ENCODE measurements around the gene GATAD1. TPM values are rescaled to one million over a fixed set of nuclear protein-coding genes. Genes with fewer than 3 reads are reported as not detected.

The GATAD1 gene
- total and polyA plus RNA-seq, 10 of the 15 experiments (the other 5 are each of a cell fraction or from before 2014, with no cell fraction given) = 5.5 to 45.2 (median 14.2) TPM

DNA sequence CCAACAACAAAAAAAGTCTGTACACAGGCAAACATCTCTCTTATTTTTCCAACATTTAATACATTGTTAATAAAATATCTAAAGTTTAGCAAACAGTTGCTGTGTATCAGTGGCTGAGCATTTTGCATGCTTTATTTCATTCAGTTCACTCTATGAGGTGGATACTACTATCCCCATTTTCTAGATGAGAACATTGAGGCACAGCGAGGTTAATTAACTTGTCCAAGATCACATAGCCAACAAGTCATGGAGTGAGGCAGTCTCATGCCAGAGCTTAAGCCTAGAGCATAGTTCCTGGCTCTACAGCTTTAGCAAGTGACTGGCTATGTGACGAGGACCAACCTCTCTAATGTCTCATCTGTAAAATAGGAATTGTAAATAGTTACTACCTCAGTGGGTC lies 4.4 kb downstream of the GATAD1 start:
- no peak overlapping the region for H3K9ac ChIP-seq (ENCODE audit: control insufficient read depth, insufficient read depth, low read length)
- peaks cover 2 to 23% of the 10 kb centered on the region in 2 experiments for H3K36me3 ChIP-seq (ENCODE audit: control insufficient read depth in 2 of 2, insufficient read depth in 2 of 2, low read length in 1 of 2)
- H3K79me2 ChIP-seq (ENCODE audit: control insufficient read depth, insufficient read depth, low read length) = peaks cover 17% of the 10 kb centered on the region
- ChIA-PET CTCF (interaction anchor here (1.4 to 2.0 kb wide), 3 partner anchors 10 to 622 kb away, joined by 4 to 12 read pairs (median 7); no protein-coding TSS in a partner anchor), POLR2A (no interaction called here), RAD21 (ENCODE audit: unreplicated experiment) (no interaction called here), SMC1A (ENCODE audit: uncharacterized antibody, unreplicated experiment) (interaction anchor here (1.1 to 1.5 kb wide), 2 partner anchors 10 to 623 kb away, joined by 3 read pairs; no protein-coding TSS in a partner anchor)
- H3K4me2 ChIP-seq (ENCODE audit: control insufficient read depth, insufficient read depth) = no peak overlapping the region
- BruUV-seq (replicated peaks) = no TSS peak
- no peaks in the 10 kb centered on the region for H4K20me1 ChIP-seq (ENCODE audit: control insufficient read depth, insufficient read depth)
- H3K9me3 ChIP-seq (replicated peaks; ENCODE audit: control insufficient read depth, insufficient read depth, low read length) = no peaks in the 10 kb centered on the region
- no peak overlapping the region for H2AFZ ChIP-seq (ENCODE audit: control insufficient read depth, low read depth, low read length)
- in situ Hi-C loops (cut with MboI) = no loop called here
- H3K4me1 ChIP-seq (ENCODE audit: control insufficient read depth, insufficient read depth, low read length) = no peaks in the 10 kb centered on the region
- no peak for ATAC-seq
- H3K27me3 ChIP-seq (replicated peaks in 1 of 2; ENCODE audit: control insufficient read depth in 2 of 2, insufficient read depth in 2 of 2, low read length in 1 of 2) = no peaks in the 10 kb centered on the region
- TF ChIP-seq, protein P1, sequence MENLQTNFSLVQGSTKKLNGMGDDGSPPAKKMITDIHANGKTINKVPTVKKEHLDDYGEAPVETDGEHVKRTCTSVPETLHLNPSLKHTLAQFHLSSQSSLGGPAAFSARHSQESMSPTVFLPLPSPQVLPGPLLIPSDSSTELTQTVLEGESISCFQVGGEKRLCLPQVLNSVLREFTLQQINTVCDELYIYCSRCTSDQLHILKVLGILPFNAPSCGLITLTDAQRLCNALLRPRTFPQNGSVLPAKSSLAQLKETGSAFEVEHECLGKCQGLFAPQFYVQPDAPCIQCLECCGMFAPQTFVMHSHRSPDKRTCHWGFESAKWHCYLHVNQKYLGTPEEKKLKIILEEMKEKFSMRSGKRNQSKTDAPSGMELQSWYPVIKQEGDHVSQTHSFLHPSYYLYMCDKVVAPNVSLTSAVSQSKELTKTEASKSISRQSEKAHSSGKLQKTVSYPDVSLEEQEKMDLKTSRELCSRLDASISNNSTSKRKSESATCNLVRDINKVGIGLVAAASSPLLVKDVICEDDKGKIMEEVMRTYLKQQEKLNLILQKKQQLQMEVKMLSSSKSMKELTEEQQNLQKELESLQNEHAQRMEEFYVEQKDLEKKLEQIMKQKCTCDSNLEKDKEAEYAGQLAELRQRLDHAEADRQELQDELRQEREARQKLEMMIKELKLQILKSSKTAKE (IDR thresholded peaks at IDR 0.05; ENCODE audit: low read depth, poor library complexity, severe bottlenecking) = no peak
- TF ChIP-seq CBX3 (IDR thresholded peaks at IDR 0.05; ENCODE audit: borderline replicate concordance, low read depth) (no peak), SMC3 (IDR thresholded peaks at IDR 0.05; ENCODE audit: borderline replicate concordance, low read length) (no peak), SMARCA5 (IDR thresholded peaks at IDR 0.05) (no peak), POLR2AphosphoS2 (IDR thresholded peaks at IDR 0.05; ENCODE audit: low read depth, low read length) (no peak), LARP7 (IDR thresholded peaks at IDR 0.05) (no peak), SIX5 (IDR thresholded peaks at IDR 0.05; ENCODE audit: low read depth, low read length, severe bottlenecking) (no peak), ZNF24 (IDR thresholded peaks at IDR 0.05) (no peak), PAX8 (IDR thresholded peaks at IDR 0.05) (no peak), TCF7 (IDR thresholded peaks at IDR 0.05; ENCODE audit: borderline replicate concordance) (no peak)
- TF ChIP-seq, protein P2, sequence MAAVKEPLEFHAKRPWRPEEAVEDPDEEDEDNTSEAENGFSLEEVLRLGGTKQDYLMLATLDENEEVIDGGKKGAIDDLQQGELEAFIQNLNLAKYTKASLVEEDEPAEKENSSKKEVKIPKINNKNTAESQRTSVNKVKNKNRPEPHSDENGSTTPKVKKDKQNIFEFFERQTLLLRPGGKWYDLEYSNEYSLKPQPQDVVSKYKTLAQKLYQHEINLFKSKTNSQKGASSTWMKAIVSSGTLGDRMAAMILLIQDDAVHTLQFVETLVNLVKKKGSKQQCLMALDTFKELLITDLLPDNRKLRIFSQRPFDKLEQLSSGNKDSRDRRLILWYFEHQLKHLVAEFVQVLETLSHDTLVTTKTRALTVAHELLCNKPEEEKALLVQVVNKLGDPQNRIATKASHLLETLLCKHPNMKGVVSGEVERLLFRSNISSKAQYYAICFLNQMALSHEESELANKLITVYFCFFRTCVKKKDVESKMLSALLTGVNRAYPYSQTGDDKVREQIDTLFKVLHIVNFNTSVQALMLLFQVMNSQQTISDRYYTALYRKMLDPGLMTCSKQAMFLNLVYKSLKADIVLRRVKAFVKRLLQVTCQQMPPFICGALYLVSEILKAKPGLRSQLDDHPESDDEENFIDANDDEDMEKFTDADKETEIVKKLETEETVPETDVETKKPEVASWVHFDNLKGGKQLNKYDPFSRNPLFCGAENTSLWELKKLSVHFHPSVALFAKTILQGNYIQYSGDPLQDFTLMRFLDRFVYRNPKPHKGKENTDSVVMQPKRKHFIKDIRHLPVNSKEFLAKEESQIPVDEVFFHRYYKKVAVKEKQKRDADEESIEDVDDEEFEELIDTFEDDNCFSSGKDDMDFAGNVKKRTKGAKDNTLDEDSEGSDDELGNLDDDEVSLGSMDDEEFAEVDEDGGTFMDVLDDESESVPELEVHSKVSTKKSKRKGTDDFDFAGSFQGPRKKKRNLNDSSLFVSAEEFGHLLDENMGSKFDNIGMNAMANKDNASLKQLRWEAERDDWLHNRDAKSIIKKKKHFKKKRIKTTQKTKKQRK (IDR thresholded peaks at IDR 0.05; ENCODE audit: low read depth, low read length) = no peak
- TF ChIP-seq, protein P3, sequence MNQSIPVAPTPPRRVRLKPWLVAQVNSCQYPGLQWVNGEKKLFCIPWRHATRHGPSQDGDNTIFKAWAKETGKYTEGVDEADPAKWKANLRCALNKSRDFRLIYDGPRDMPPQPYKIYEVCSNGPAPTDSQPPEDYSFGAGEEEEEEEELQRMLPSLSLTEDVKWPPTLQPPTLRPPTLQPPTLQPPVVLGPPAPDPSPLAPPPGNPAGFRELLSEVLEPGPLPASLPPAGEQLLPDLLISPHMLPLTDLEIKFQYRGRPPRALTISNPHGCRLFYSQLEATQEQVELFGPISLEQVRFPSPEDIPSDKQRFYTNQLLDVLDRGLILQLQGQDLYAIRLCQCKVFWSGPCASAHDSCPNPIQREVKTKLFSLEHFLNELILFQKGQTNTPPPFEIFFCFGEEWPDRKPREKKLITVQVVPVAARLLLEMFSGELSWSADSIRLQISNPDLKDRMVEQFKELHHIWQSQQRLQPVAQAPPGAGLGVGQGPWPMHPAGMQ (IDR thresholded peaks at IDR 0.05; ENCODE audit: borderline replicate concordance) = no peak
- TF ChIP-seq, protein P4, sequence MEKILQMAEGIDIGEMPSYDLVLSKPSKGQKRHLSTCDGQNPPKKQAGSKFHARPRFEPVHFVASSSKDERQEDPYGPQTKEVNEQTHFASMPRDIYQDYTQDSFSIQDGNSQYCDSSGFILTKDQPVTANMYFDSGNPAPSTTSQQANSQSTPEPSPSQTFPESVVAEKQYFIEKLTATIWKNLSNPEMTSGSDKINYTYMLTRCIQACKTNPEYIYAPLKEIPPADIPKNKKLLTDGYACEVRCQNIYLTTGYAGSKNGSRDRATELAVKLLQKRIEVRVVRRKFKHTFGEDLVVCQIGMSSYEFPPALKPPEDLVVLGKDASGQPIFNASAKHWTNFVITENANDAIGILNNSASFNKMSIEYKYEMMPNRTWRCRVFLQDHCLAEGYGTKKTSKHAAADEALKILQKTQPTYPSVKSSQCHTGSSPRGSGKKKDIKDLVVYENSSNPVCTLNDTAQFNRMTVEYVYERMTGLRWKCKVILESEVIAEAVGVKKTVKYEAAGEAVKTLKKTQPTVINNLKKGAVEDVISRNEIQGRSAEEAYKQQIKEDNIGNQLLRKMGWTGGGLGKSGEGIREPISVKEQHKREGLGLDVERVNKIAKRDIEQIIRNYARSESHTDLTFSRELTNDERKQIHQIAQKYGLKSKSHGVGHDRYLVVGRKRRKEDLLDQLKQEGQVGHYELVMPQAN (conservative IDR thresholded peaks at IDR 0.05) = no peak
- intact Hi-C loops (cut with micrococcal nuclease; ENCODE audit: unreplicated experiment) = no loop called here
- no peak for FAIRE-seq
- WGBS (ENCODE audit: insufficient coverage, insufficient replicate concordance, low lambda C conversion rate, missing lambda C conversion rate) = 94% methylated on average over 2 of the region's 2 CpGs
- no peak for DNase-seq (ENCODE audit: low read depth, low spot score)
- H3K4me3 ChIP-seq = no peak overlapping the region
- no peak overlapping the region for H3K27ac ChIP-seq (ENCODE audit: control insufficient read depth, insufficient read depth)

Data from GM12878 (cell line).